Stimulated activated CD8-positive, alpha-beta memory T cell treated with anti-CD3 and anti-CD28 coated beads, Interleukin-15, amount 100 ng/mL, for 4 hours (primary cell): ENCODE data around the gene MYL5.
"Not testable (repeated sequence)": the region's sequence is repeated elsewhere in the genome, so short reads cannot be mapped to it uniquely, and the experiment has no call there.

Experiments
- DNase-seq, 2 donors: peaks; one replicate each; pipeline ENCODE4 v3.0.0-alpha.2; 2020; ENCODE audit warnings: low read depth in 2 of 2

Gene MYL5

GRCh38 chr4:705278-706082 lies 31.1 kb downstream of the MYL5 start, which contains the start of gene PCGF3:
TSS of gene PCGF3 (plus strand) at chr4:705832. CDS start at chr4:733681, 27,849 bp downstream.
- peak; percentile 91 for DNase-seq

DNA sequence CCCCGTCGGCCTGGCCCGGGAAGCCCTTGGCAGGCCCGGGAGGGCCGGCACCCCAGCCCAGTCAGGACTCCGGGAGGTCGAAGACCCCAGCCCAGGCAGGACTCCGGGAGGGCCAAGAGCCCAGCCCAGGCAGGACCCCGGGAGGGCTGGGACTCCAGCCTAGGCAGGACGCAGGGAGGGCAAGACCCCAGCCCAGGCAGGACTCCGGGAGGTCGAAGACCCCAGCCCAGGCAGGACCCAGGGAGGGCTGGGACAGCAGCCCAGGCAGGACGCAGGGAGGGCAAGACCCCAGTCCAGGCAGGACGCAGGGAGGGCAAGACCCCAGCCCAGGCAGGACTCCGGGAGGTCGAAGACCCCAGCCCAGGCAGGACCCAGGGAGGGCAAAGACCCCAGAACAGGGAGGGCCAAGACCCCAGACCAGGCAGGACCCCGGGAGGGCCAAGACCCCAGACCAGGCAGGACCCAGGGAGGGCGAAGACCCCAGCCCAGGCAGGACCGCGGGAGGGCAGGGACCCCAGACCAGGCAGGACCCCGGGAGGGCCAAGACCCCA lies 31.8 kb downstream of the MYL5 start:
- DNase-seq = not testable (repeated sequence)

GRCh38 chr4:706834-707598 lies 32.7 kb downstream of the MYL5 start:
- DNase-seq = no peak

DNA sequence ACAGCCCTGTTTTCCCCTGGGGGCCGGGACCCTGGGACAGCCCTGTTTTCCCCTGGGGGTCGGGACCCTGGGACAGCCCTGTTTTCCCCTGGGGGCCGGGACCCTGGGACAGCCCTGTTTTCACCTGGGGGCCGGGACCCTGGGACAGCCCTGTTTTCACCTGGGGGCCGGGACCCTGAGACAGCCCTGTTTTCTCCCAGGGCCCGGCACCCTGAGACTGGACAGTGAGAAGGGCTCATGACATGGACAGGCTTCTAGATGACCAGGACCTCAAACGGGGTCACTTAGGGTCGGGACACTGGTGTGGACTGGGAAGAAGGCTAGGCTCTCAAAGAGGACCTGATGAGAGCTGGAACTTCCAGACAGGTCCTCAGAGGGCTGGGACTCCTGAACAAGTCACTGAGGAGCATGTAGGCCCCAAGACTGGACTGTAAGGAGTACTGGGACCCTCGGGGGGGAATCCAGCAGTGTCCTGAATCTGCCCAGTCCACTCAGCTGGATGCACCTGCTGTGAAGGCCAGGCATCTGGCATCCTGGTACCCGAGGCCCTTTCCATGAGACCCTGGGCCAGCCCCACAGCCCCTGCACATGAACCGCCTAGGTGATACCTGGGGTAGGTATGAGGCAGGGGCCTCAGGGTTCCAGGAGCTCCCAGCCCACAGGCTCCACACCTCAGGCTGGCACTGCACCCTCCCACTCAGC lies 33.7 kb downstream of the MYL5 start:
- no peak for DNase-seq

DNA sequence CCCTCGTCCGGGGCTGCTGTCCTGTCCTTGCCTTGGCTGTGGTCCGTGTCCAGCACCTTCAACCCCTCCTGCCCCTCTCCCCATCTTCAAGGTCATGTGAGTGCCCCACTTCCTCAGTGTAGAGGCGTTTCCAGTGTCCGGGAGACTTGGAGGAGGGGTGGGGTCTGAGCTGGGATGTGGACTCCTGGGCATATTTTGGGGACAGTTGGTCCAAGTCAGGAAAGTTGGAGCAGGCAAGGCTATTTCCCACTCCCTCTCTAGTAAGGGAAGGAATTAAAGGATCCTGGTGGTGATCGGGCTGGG lies 34.2 kb downstream of the MYL5 start:
- DNase-seq = no peak

DNA sequence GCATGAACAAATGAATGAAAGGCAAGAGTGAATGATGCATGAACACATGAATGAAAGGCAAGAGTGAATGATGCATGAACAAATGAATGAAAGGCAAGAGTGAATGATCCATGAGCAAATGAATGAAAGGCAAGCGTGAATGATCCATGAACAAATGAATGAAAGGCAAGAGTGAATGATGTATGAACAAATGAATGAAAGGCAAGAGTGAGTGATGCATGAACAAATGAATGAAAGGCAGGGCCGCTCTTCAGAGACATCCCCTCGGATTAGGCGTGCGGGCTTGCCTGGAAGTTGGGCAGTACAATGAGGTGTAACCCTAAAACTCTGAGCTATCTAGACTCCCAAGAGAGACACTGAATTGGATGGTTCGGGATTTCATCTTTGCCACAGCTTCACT lies 35.0 kb downstream of the MYL5 start:
- DNase-seq = no peak

- no peak for DNase-seq
These were observed 35.8 kb downstream of the MYL5 start for GRCh38 chr4:710116-710515.

GRCh38 chr4:710916-711315 lies 36.6 kb downstream of the MYL5 start:
- DNase-seq = no peak

DNA sequence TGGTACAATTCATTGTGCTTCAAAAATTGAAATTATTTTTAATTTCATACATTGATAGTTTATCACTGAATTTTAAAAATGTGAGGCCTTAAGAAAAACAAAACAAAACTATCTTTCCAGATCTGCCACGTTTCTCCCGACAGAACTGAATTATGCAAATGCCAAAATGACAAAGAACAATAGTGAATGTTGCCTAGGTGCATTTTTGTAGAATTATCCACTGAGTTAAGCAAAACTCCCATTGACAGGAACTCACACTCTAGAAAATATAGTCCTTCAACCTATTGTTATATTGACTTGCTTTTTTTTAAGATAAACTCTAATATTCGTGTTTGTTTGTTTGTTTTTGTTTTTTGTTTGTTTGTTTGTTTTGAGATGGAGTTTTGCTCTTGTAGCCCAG lies 37.8 kb downstream of the MYL5 start:
- DNase-seq = no peak

GRCh38 chr4:712916-713632 lies 38.7 kb downstream of the MYL5 start:
- no peak for DNase-seq

GRCh38 chr4:714087-714486 lies 39.7 kb downstream of the MYL5 start:
- no peak for DNase-seq

DNA sequence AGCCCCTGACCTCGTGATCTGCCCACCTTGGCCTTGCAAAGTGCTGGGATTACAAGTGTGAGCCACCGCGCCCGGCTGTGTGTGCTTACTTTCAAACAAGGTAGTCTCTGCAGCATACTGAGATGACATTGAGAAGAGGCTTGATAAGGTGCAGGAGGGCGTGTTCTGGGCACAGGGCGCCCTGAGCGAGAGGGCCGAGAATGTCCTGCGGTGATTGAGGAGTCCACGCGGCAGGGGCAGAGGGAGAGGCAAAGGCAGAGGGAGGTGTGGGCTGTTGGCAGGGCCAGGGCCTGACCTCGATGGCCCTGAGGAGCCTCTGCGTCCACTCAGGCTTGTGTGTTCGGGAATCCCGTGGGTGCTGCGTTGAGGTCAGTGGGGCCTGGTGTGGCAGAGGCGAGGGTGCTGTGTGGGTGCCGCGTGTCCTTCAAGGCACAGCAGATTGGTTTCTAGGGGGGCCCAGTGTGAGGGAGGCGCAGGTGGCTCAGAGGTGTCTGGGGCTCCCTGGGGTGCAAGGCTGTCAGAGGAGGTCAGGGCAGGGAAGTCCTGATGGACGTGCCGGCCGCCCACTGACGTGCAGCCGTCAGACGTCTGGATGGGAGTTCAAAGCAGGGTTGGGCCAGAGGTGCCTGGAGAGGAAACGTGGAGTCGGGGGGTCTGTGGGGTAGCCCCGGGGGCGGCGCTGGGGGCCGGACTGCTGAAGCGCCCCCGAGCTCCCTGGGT lies 43.4 kb downstream of the MYL5 start:
- DNase-seq = no peak

DNA sequence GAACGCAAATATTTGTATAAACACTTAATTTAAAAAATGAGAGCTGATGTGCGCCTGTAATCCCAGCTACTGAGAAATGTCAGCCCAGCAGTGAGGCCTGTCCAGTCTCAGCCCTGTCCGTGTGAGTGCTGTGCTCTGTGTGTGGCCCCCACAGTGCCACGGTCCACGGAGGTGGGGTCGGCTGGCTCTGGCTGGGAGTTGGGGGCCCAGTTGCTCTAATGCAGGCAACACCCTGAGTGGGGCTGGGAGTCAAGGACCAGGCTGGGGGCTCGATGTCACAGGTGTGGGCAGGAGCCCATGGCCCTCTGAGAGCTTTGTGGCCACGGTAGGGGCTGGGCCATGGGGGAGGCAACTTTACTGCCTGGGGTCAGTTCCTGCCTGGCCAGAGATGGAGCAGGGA lies 44.1 kb downstream of the MYL5 start:
- no peak for DNase-seq

- DNase-seq = no peak
These were observed 45.9 kb downstream of the MYL5 start for GRCh38 chr4:720111-720860.

GRCh38 chr4:721261-722168 lies 47.2 kb downstream of the MYL5 start:
- no peak for DNase-seq

GRCh38 chr4:722169-722725 lies 47.9 kb downstream of the MYL5 start:
- no peak for DNase-seq

- DNase-seq = no peak
These were observed 48.6 kb downstream of the MYL5 start for GRCh38 chr4:722851-723360.

DNA sequence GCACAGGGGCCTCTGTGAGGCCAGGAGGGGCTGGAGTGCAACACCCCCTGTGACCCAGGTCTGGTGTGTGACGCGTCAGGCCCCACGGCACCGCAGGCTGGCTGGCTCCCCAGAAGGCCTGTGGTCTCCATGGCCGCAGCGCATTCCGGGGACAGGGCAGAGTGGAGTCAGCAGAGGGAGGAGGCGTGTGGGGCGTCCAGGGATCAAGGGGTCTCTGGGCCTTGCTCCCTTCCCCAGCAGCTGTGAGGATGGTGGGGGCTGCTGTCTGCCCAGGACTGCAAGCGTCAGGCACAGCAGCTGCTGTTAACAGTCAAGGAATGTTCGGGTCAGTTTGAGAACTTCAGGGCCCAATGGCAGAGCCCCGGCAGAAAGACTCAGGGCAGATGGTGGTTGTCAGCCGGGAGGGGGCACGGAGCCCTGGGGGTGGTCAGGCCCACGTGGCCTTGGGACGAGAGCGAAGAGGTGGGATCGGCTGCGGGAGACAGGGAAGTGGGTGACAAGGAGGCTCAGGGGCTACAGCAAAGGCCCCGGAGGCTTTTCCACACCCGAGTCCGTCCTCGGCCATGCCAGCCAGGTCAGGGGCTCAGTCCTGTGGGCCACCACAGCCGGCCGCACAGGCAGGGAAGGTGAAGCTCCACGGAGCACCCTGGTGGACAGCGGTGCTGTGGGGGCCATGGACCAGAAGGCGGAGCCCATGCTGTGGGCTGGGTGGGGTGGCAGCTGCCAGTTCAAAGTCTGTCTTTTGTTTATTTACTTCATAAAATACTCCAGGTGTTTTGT lies 49.6 kb downstream of the MYL5 start:
- DNase-seq = no peak
